ENCODE data around the gene NCS1.

The NCS1 gene

GRCh38 chr9:130171226-130172148, 717 bp upstream of the NCS1 start (continued):
- TF ChIP-seq TSHZ1 (tag by site-specific recombination; IDR thresholded peaks at IDR 0.05; ENCODE audit: borderline replicate concordance) (no peak), ZNF664 (tag by site-specific recombination; IDR thresholded peaks at IDR 0.05) (no peak), ZNF548 (tag by site-specific recombination; IDR thresholded peaks at IDR 0.05) (no peak), IKZF3 (tag by site-specific recombination; IDR thresholded peaks at IDR 0.05) (no peak), ZNF596 (tag by site-specific recombination; IDR thresholded peaks at IDR 0.05) (no peak), GLIS1 (tag by site-specific recombination; IDR thresholded peaks at IDR 0.05) (no peak), PRDM10 (tag by site-specific recombination; IDR thresholded peaks at IDR 0.05) (peak; percentile 96), ZBTB20 (tag by site-specific recombination; IDR thresholded peaks at IDR 0.05) (peak; percentile 63), SP7 (tag by site-specific recombination; IDR thresholded peaks at IDR 0.05) (no peak), ZFHX2 (tag by site-specific recombination; conservative IDR thresholded peaks at IDR 0.05) (peak; percentile 57), ZNF558 (tag by site-specific recombination; IDR thresholded peaks at IDR 0.05) (no peak), AEBP2 (tag by site-specific recombination; IDR thresholded peaks at IDR 0.05; ENCODE audit: borderline replicate concordance) (no peak), TRIM28 (IDR thresholded peaks at IDR 0.05; ENCODE audit: borderline replicate concordance, low read length) (no peak), EGR2 (tag by site-specific recombination; IDR thresholded peaks at IDR 0.05; ENCODE audit: low read depth) (peak; percentile 23; the same call in 1 of the 2 replicates), ZNF239 (tag by site-specific recombination; IDR thresholded peaks at IDR 0.05) (no peak), ZBTB48 (tag by site-specific recombination; IDR thresholded peaks at IDR 0.05) (no peak), ZNF394 (tag by site-specific recombination; IDR thresholded peaks at IDR 0.05; ENCODE audit: borderline replicate concordance) (no peak), ZNF624 (tag by site-specific recombination; IDR thresholded peaks at IDR 0.05) (no peak), ZNF112 (tag by site-specific recombination; IDR thresholded peaks at IDR 0.05) (no peak), PRDM1 (tag by site-specific recombination; IDR thresholded peaks at IDR 0.05) (no peak), ZNF366 (tag by site-specific recombination; conservative IDR thresholded peaks at IDR 0.05) (no peak), ZNF211 (tag by site-specific recombination; IDR thresholded peaks at IDR 0.05; ENCODE audit: low read depth) (no peak), PBX3 (CRISPR knock-in tag; IDR thresholded peaks at IDR 0.05) (no peak)
- TF ChIP-seq, protein P1, sequence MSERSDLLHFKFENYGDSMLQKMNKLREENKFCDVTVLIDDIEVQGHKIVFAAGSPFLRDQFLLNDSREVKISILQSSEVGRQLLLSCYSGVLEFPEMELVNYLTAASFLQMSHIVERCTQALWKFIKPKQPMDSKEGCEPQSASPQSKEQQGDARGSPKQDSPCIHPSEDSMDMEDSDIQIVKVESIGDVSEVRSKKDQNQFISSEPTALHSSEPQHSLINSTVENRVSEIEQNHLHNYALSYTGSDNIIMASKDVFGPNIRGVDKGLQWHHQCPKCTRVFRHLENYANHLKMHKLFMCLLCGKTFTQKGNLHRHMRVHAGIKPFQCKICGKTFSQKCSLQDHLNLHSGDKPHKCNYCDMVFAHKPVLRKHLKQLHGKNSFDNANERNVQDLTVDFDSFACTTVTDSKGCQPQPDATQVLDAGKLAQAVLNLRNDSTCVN (tag by site-specific recombination; optimal IDR thresholded peaks at IDR 0.05), result peak; percentile 27
- TF ChIP-seq, protein P2, sequence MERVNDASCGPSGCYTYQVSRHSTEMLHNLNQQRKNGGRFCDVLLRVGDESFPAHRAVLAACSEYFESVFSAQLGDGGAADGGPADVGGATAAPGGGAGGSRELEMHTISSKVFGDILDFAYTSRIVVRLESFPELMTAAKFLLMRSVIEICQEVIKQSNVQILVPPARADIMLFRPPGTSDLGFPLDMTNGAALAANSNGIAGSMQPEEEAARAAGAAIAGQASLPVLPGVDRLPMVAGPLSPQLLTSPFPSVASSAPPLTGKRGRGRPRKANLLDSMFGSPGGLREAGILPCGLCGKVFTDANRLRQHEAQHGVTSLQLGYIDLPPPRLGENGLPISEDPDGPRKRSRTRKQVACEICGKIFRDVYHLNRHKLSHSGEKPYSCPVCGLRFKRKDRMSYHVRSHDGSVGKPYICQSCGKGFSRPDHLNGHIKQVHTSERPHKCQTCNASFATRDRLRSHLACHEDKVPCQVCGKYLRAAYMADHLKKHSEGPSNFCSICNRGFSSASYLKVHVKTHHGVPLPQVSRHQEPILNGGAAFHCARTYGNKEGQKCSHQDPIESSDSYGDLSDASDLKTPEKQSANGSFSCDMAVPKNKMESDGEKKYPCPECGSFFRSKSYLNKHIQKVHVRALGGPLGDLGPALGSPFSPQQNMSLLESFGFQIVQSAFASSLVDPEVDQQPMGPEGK (tag by site-specific recombination; IDR thresholded peaks at IDR 0.05), result peak; percentile 77
